Activated B cell treated with CpG ODN at 0.5 μM for 24 hours (primary cell): ENCODE results near the gene ATRNL1. TPM values are rescaled to one million over a fixed set of nuclear protein-coding genes. Genes with fewer than 3 reads are reported as not detected.
"Not testable (repeated sequence)": the region's sequence is repeated elsewhere in the genome, so short reads cannot be mapped to it uniquely, and the experiment has no call there.

Experiments
- ATAC-seq: fragments of 200-7000 bp; cut with Tn5 transposase; one replicate; pipeline ENCODE4 v1.10.0; 2021; ENCODE audit warnings: low read depth, mild to moderate bottlenecking, moderate library complexity
- CTCF ChIA-PET: fragments of 350-600 bp; sonication (Branson Sonifier 250); formaldehyde crosslinking; loops from one replicate; lab custom pipeline; 2021; ENCODE audit warnings: antibody characterized with exemption; lab: Charles Lee
- POLR2A ChIA-PET: fragments of 350-600 bp; sonication (Branson Sonifier 250); formaldehyde crosslinking; loops from one replicate; lab custom pipeline; 2021; ENCODE audit warnings: antibody characterized with exemption; lab: Charles Lee
- DNase-seq: peaks from one replicate; pipeline ENCODE4 v3.0.0; 2022
- H3K27ac Mint-ChIP-seq: one replicate; pipeline ENCODE4 v1.8.0; 2020; ENCODE audit warnings: mixed read lengths
- H3K27me3 Mint-ChIP-seq: one replicate; pipeline ENCODE4 v1.8.0; 2021; ENCODE audit warnings: mixed read lengths
- H3K36me3 Mint-ChIP-seq: one replicate; pipeline ENCODE4 v1.8.0; 2021; ENCODE audit warnings: low read depth, mixed read lengths
- H3K4me1 Mint-ChIP-seq: one replicate; pipeline ENCODE4 v1.8.0; 2021; ENCODE audit warnings: mixed read lengths
- H3K4me3 Mint-ChIP-seq: one replicate; pipeline ENCODE4 v1.8.0; 2020; ENCODE audit warnings: mild to moderate bottlenecking, mixed read lengths
- H3K9me3 Mint-ChIP-seq: one replicate; pipeline ENCODE4 v1.8.0; 2020; ENCODE audit warnings: mixed read lengths
- CTCF ChIP-seq: fragments of 200-600 bp; IDR thresholded peaks from one replicate; pipeline ENCODE4 v1.8.0; 2022; ENCODE audit warnings: antibody characterized with exemption, mild to moderate bottlenecking
- intact Hi-C: fragments of 100-400 bp; cut with micrococcal nuclease; formaldehyde crosslinking; loops from one replicate; pipeline ENCODE4 v1.15.1; 2024
- total RNA-seq: library from RNA; stranded (reverse); gene quantifications from 2 replicates; pipeline ENCODE4 v1.2.3, GENCODE V29; 2022

Gene ATRNL1
- total RNA-seq, 1 donor from 2014 or later: 1.2 TPM

GRCh38 chr10:115491526-115492140 is 398.5 kb downstream of the ATRNL1 start:
- H3K4me3 Mint-ChIP-seq: no peak overlapping the region
- POLR2A ChIA-PET: no interaction called here
- H3K27me3 Mint-ChIP-seq: no peaks in the 10 kb centered on the region
- no peaks in the 10 kb centered on the region for H3K4me1 Mint-ChIP-seq
- no peaks in the 10 kb centered on the region for H3K36me3 Mint-ChIP-seq
- intact Hi-C loops: no loop called here
- TF ChIP-seq CTCF: no peak
- DNase-seq (no peak), ATAC-seq (no peak)
- H3K27ac Mint-ChIP-seq: no peak overlapping the region
- CTCF ChIA-PET: no interaction called here
- H3K9me3 Mint-ChIP-seq: peaks cover 4% of the 10 kb centered on the region

- H3K27me3 Mint-ChIP-seq: no peaks in the 10 kb centered on the region
- no peak overlapping the region for H3K27ac Mint-ChIP-seq
- no peak for TF ChIP-seq CTCF
- POLR2A ChIA-PET: no interaction called here
- H3K36me3 Mint-ChIP-seq: no peaks in the 10 kb centered on the region
- intact Hi-C loops: no loop called here
- ATAC-seq (no peak), DNase-seq (no peak)
- CTCF ChIA-PET: no interaction called here
- no peak overlapping the region for H3K4me3 Mint-ChIP-seq
- no peaks in the 10 kb centered on the region for H3K4me1 Mint-ChIP-seq
- H3K9me3 Mint-ChIP-seq: peaks cover 2% of the 10 kb centered on the region
These were observed 410.4 kb downstream of the ATRNL1 start for GRCh38 chr10:115503546-115503945.

GRCh38 chr10:115514895-115515294 is 421.7 kb downstream of the ATRNL1 start:
- no peak overlapping the region for H3K27ac Mint-ChIP-seq
- ATAC-seq: no peak
- peaks cover 8% of the 10 kb centered on the region for H3K9me3 Mint-ChIP-seq
- no peaks in the 10 kb centered on the region for H3K27me3 Mint-ChIP-seq
- H3K4me1 Mint-ChIP-seq: no peaks in the 10 kb centered on the region
- CTCF ChIA-PET: no interaction called here
- no peaks in the 10 kb centered on the region for H3K36me3 Mint-ChIP-seq
- no peak for DNase-seq
- intact Hi-C loops: no loop called here
- no peak overlapping the region for H3K4me3 Mint-ChIP-seq
- no peak for TF ChIP-seq CTCF
- POLR2A ChIA-PET: no interaction called here

GRCh38 chr10:115525141-115525540 is 432.0 kb downstream of the ATRNL1 start:
- TF ChIP-seq CTCF: no peak
- Mint-ChIP-seq H3K27ac (no peak overlapping the region), H3K27me3 (no peaks in the 10 kb centered on the region), H3K36me3 (no peaks in the 10 kb centered on the region), H3K9me3 (peaks cover 10% of the 10 kb centered on the region), H3K4me1 (no peaks in the 10 kb centered on the region), H3K4me3 (no peak overlapping the region)
- DNase-seq: no peak
- CTCF ChIA-PET: no interaction called here
- intact Hi-C loops: no loop called here
- ATAC-seq: no peak
- POLR2A ChIA-PET: no interaction called here

GRCh38 chr10:115527682-115528081 is 434.5 kb downstream of the ATRNL1 start:
- H3K4me3 Mint-ChIP-seq, intact Hi-C loops, ATAC-seq, H3K9me3 Mint-ChIP-seq, DNase-seq, H3K27me3 Mint-ChIP-seq, H3K4me1 Mint-ChIP-seq, CTCF ChIA-PET, H3K36me3 Mint-ChIP-seq, POLR2A ChIA-PET, H3K27ac Mint-ChIP-seq: not testable (repeated sequence)

- H3K4me3 Mint-ChIP-seq, ATAC-seq, DNase-seq, intact Hi-C loops, H3K27ac Mint-ChIP-seq, H3K4me1 Mint-ChIP-seq, H3K27me3 Mint-ChIP-seq, H3K36me3 Mint-ChIP-seq, H3K9me3 Mint-ChIP-seq, POLR2A ChIA-PET, CTCF ChIA-PET: not testable (repeated sequence)
These were observed 443.2 kb downstream of the ATRNL1 start for GRCh38 chr10:115536401-115536800.
